ENCODE results near the gene STAC2. TPM values are rescaled to one million over a fixed set of nuclear protein-coding genes. Genes with fewer than 3 reads are reported as not detected.
"Not testable (repeated sequence)": the region's sequence is repeated elsewhere in the genome, so short reads cannot be mapped to it uniquely, and the experiment has no call there.

Gene STAC2
- total RNA-seq, 1 donor from 2014 or later, result 0.46 TPM

- no peak for ATAC-seq
Measured at GRCh38 chr17:39252788-39253460, 27.2 kb upstream of the STAC2 start.

DNA sequence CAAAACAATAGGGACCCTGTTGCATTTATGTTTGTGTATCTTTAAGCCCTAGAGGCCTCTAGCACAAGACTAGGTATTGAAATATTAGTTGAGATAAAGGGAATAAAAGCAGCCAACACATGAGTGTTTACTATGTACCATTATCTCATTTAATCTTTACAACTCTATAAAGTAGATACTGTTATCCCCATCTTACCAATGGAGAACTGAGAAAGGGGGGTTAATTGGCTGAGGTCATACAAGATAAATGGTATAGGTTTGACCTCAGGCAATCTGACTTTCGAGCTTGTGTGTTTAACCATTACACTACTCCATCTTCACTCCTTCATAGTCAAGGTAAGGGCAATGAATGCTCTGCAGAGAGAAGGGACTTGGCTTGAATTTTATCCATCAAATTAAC, 26.3 kb upstream of the STAC2 start:
- Histone ChIP-seq H3K27ac (no peak overlapping the region), H3K4me3 (no peak overlapping the region), H3K27me3 (no peaks in the 10 kb centered on the region), H3K36me3 (peaks cover 45% of the 10 kb centered on the region), H3K9me3 (no peaks in the 10 kb centered on the region), H3K4me1 (no peaks in the 10 kb centered on the region)
- ATAC-seq, result no peak
- no peak for TF ChIP-seq CTCF (IDR thresholded peaks at IDR 0.05)
- no peak for DNase-seq
- intact Hi-C loops (cut with DNase I), result no loop called here

More at GRCh38 chr17:39252788-39253460, 27.2 kb upstream of the STAC2 start:
- DNase-seq, result no peak
- no peak for TF ChIP-seq CTCF (IDR thresholded peaks at IDR 0.05)
- no peaks in the 10 kb centered on the region for H3K9me3 ChIP-seq
- no peak overlapping the region for H3K4me3 ChIP-seq
- no peaks in the 10 kb centered on the region for H3K4me1 ChIP-seq
- peaks cover 54% of the 10 kb centered on the region for H3K36me3 ChIP-seq
- intact Hi-C loops (cut with DNase I), result no loop called here
- no peaks in the 10 kb centered on the region for H3K27me3 ChIP-seq
- H3K27ac ChIP-seq, result no peak overlapping the region

GRCh38 chr17:39250076-39250475, 24.3 kb upstream of the STAC2 start:
- ATAC-seq; H3K9me3 ChIP-seq; H3K4me1 ChIP-seq; H3K27me3 ChIP-seq; intact Hi-C loops (cut with DNase I); DNase-seq; H3K27ac ChIP-seq; H3K4me3 ChIP-seq: not testable (repeated sequence)
- H3K36me3 ChIP-seq, result peaks cover 28% of the 10 kb centered on the region

- intact Hi-C loops (cut with DNase I), result no loop called here
- Histone ChIP-seq H3K36me3 (no peaks in the 10 kb centered on the region), H3K9me3 (no peaks in the 10 kb centered on the region), H3K4me1 (peaks cover 8% of the 10 kb centered on the region), H3K27ac (no peak overlapping the region), H3K27me3 (no peaks in the 10 kb centered on the region), H3K4me3 (no peak overlapping the region)
- no peak for DNase-seq
- ATAC-seq, result no peak
- no peak for TF ChIP-seq CTCF (IDR thresholded peaks at IDR 0.05)
Measured at GRCh38 chr17:39246274-39246673, 20.5 kb upstream of the STAC2 start.

DNA sequence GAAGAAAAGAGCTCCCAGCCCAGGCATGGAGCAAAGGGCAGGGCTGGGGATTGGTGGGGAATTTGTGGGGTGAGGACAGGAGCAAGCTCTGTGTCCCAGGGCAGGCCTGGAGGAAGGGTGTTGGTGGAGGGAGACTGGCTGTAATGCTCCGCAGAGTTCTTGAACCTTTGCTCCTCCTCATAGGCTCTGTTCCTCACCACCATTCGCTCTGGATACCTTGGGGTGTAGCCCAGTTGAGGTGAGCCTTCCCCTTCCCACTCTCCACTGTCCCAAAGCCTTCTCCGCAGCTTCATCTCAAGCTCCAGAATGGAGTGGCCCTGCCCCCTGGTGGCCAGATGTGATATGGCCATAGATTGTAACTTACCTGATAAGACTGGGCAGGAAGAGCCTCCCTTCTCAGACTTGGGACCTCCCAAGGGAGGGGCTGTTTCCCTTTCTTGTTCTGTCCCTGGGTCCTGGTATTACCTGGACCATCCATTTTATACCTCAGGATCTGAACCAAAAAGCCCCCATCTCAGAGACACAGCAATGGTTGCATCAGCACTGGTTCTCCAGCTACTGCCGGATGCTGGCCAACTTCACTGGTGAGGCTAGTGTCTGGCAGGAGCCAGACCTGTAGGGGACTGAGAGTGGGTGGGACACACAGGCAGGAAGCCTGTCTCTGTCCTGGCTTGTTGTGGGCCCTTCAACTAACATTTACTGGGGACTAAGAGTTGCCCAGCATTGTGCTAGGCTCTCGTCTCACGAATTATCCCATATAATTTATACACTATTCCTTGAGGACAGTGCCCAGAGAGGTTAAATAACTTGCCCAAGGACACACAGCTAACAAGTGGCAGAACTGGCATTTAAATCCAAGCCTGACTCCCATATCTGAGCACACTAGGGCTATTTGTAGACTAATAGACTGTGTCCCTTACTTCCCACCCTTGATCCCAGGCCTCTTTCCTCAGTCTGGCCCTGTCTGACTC, 19.1 kb upstream of the STAC2 start:
- peak; percentile 97 for TF ChIP-seq CTCF (IDR thresholded peaks at IDR 0.05)
- Histone ChIP-seq H3K4me1 (peaks cover 8% of the 10 kb centered on the region), H3K27me3 (no peaks in the 10 kb centered on the region), H3K27ac (no peak overlapping the region), H3K36me3 (no peaks in the 10 kb centered on the region), H3K4me3 (no peak overlapping the region), H3K9me3 (no peaks in the 10 kb centered on the region)
- DNase-seq, result peak; percentile 88
- ATAC-seq, result peak; percentile 95
- intact Hi-C loops (cut with DNase I), result no loop called here

- no peak for TF ChIP-seq CTCF (IDR thresholded peaks at IDR 0.05)
- DNase-seq (no peak), ATAC-seq (no peak)
- intact Hi-C loops (cut with DNase I), result no loop called here
- H3K4me3 ChIP-seq, result no peak overlapping the region
- H3K36me3 ChIP-seq, result no peaks in the 10 kb centered on the region
- H3K27me3 ChIP-seq, result peaks cover 4% of the 10 kb centered on the region
- H3K4me1 ChIP-seq, result peaks cover 8% of the 10 kb centered on the region
- H3K9me3 ChIP-seq, result no peaks in the 10 kb centered on the region
- no peak overlapping the region for H3K27ac ChIP-seq
Measured at GRCh38 chr17:39244016-39244599, 18.4 kb upstream of the STAC2 start.
